Glutamatergic neuron (in vitro differentiated cells): ENCODE data around the gene SPPL3. TPM values are rescaled to one million over a fixed set of nuclear protein-coding genes. Genes with fewer than 3 reads are reported as not detected.
A peak's percentile ranks its signal among the peaks of the same experiment; 100 is the strongest.

ENCODE experiments used
- DNase-seq: peaks from one replicate; pipeline ENCODE4 v3.0.0; 2022
- H3K27ac Mint-ChIP-seq: one replicate; pipeline ENCODE4 v1.8.0; 2020; ENCODE audit warnings: mild to moderate bottlenecking, mixed read lengths, inconsistent platforms; ENCODE audit not compliant: unreplicated experiment
- H3K27me3 Mint-ChIP-seq: one replicate; pipeline ENCODE4 v1.8.0; 2020; ENCODE audit warnings: mild to moderate bottlenecking, moderate library complexity, mixed read lengths, inconsistent platforms; ENCODE audit not compliant: unreplicated experiment
- H3K36me3 Mint-ChIP-seq: one replicate; pipeline ENCODE4 v1.8.0; 2020; ENCODE audit warnings: mild to moderate bottlenecking, mixed read lengths, inconsistent platforms; ENCODE audit not compliant: unreplicated experiment
- H3K4me1 Mint-ChIP-seq: one replicate; pipeline ENCODE4 v1.8.0; 2020; ENCODE audit warnings: mild to moderate bottlenecking, low read depth, mixed read lengths, inconsistent platforms; ENCODE audit not compliant: unreplicated experiment
- H3K4me3 Mint-ChIP-seq: one replicate; pipeline ENCODE4 v1.8.0; 2020; ENCODE audit warnings: mild to moderate bottlenecking, mixed read lengths, inconsistent platforms; ENCODE audit not compliant: unreplicated experiment
- H3K9me3 Mint-ChIP-seq: one replicate; pipeline ENCODE4 v1.8.0; 2020; ENCODE audit warnings: mild to moderate bottlenecking, moderate library complexity, mixed read lengths, inconsistent platforms; ENCODE audit not compliant: unreplicated experiment
- CTCF ChIP-seq: fragments of 200-600 bp; sonication (generic); IDR thresholded peaks from one replicate; pipeline ENCODE4 v1.5.0; 2021; ENCODE audit not compliant: partially characterized antibody, unreplicated experiment
- total RNA-seq: library from RNA; stranded (reverse); fragmentation: NEBNext Ultra II Directional; extraction: Animal tissue kit (Norgen Biotek cat#: 25700); gene quantifications from one replicate; pipeline ENCODE4 v1.2.1, GENCODE V29; 2021; ENCODE audit not compliant: unreplicated experiment

SPPL3 gene
- total RNA-seq, 1 donor from 2014 or later, result 53.4 TPM

DNA sequence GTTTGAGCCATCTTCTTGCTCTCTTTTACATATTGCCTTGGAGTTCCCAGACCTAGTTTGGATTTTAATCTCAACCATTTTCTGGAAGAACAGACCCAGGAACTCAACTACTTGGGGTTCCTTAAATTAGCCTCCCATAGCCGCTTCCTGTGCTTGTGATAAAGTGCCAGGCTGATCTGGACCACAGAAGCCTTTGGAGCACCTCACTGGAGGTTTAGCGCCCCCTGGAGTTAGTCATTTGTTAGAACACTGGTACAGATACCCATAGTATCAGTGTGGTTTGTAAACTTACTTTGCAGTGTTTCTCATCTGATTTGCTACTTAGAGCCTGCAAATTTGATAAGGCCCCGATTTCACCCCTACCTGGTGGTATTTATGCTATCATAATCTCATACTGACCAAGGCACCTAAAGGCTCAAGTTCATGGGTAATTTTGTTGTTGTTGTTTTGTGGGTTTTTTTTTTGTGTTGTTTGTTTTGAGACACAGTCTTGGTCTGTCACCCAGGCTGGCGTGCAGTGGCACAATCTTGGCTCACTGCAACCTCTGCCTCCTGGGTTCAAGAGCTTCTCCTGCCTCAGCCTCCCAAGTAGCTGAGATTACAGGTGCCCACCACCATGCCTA is 190.2 kb downstream of the SPPL3 start:
- Mint-ChIP-seq H3K4me3 (no peak overlapping the region), H3K9me3 (no peaks in the 10 kb centered on the region), H3K36me3 (no peaks in the 10 kb centered on the region), H3K27me3 (peaks cover 2% of the 10 kb centered on the region), H3K27ac (no peak overlapping the region), H3K4me1 (peaks cover 11% of the 10 kb centered on the region)
- peak; percentile 64 for DNase-seq
- TF ChIP-seq CTCF, result peak; percentile 90

GRCh38 chr12:120712610-120713009 is 191.5 kb downstream of the SPPL3 start:
- Mint-ChIP-seq H3K9me3 (no peaks in the 10 kb centered on the region), H3K36me3 (no peaks in the 10 kb centered on the region), H3K4me1 (peaks cover 11% of the 10 kb centered on the region), H3K27ac (no peak overlapping the region), H3K4me3 (no peak overlapping the region), H3K27me3 (peaks cover 2% of the 10 kb centered on the region)
- TF ChIP-seq CTCF, result no peak
- no peak for DNase-seq

Other genes starting within 250 kb of the SPPL3 start
- gene MLEC, start 217.2 kb downstream of the SPPL3 start, total RNA-seq, result 50.8 TPM
- gene UNC119B, start 193.9 kb downstream of the SPPL3 start, total RNA-seq, result 16.2 TPM
- 8.1 TPM for gene ACADS, start 178.5 kb downstream of the SPPL3 start, total RNA-seq
- not detected for gene HNF1A, start 74.2 kb upstream of the SPPL3 start, total RNA-seq
- 20.2 TPM for gene C12orf43, start 112.1 kb upstream of the SPPL3 start, total RNA-seq
- not detected for gene OASL, start 134.9 kb upstream of the SPPL3 start, total RNA-seq
- gene P2RX7, start 228.5 kb upstream of the SPPL3 start, total RNA-seq, result not detected